Panc1 (cell line): ENCODE data around the gene PSMD3.

ENCODE experiments used
- CTCF ChIP-seq: fragments of 450-650 bp; IDR thresholded peaks from 2 replicates; pipeline ENCODE4 v1.5.1; 2017; ENCODE audit warnings: mild to moderate bottlenecking
- POLR2AphosphoS5 ChIP-seq: IDR thresholded peaks from 2 replicates; pipeline ENCODE4 v1.6.1; 2012; ENCODE audit warnings: mild to moderate bottlenecking, low read depth, low read length, moderate library complexity
- TCF7L2 ChIP-seq: IDR thresholded peaks from 2 replicates; pipeline ENCODE4 v1.6.1; 2011; ENCODE audit warnings: mild to moderate bottlenecking, low read depth, low read length, inconsistent platforms
- TF ChIP-seq, protein P1 (sequence below), 2 experiments: IDR thresholded peaks; 2 replicates each; pipeline ENCODE4 v1.6.1; 2011 to 2012; ENCODE audit warnings: low read depth in 2 of 2, control low read depth in 1 of 2, low read length in 1 of 2, mild to moderate bottlenecking in 1 of 2, moderate library complexity in 1 of 2; ENCODE audit not compliant: insufficient read depth in 1 of 2

- TF ChIP-seq CTCF (no peak), TCF7L2 (no peak), POLR2AphosphoS5 (no peak)
- TF ChIP-seq, protein P1, sequence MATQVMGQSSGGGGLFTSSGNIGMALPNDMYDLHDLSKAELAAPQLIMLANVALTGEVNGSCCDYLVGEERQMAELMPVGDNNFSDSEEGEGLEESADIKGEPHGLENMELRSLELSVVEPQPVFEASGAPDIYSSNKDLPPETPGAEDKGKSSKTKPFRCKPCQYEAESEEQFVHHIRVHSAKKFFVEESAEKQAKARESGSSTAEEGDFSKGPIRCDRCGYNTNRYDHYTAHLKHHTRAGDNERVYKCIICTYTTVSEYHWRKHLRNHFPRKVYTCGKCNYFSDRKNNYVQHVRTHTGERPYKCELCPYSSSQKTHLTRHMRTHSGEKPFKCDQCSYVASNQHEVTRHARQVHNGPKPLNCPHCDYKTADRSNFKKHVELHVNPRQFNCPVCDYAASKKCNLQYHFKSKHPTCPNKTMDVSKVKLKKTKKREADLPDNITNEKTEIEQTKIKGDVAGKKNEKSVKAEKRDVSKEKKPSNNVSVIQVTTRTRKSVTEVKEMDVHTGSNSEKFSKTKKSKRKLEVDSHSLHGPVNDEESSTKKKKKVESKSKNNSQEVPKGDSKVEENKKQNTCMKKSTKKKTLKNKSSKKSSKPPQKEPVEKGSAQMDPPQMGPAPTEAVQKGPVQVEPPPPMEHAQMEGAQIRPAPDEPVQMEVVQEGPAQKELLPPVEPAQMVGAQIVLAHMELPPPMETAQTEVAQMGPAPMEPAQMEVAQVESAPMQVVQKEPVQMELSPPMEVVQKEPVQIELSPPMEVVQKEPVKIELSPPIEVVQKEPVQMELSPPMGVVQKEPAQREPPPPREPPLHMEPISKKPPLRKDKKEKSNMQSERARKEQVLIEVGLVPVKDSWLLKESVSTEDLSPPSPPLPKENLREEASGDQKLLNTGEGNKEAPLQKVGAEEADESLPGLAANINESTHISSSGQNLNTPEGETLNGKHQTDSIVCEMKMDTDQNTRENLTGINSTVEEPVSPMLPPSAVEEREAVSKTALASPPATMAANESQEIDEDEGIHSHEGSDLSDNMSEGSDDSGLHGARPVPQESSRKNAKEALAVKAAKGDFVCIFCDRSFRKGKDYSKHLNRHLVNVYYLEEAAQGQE (IDR thresholded peaks at IDR 0.05; ENCODE audit: insufficient read depth in 1 of 2, low read depth in 2 of 2, low read length in 1 of 2): no peak
These were observed 10.4 kb upstream of the PSMD3 start for GRCh38 chr17:39970157-39970692.
